Astrocyte of the hippocampus (primary cell): ENCODE data around the gene NTM.
A peak's percentile ranks its signal among the peaks of the same experiment; 100 is the strongest.

Source experiments
- DNase-seq: peaks from one replicate; pipeline ENCODE4 v3.0.0; 2011; ENCODE audit warnings: low read depth, low spot score

The NTM gene

DNA sequence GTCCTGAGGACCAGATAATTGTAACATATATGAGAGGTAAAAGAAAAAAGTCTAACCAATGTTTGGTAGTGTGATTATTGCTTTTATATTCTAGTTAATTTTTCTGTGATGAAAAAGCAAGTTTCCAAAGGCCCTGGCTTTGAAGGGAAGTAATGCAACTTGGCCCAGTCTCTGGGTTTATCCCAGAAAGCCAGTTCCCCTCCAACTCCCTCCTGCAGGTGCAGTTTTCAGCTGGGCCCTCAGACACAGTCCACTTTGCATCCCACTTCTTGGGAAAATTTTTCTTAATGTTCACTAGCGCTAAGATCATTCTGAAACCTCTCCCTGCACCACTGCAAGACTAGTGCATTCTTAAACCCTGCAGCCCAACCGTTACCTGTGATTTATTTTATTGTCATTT lies 586.8 kb downstream of the NTM start:
- no peak for DNase-seq

GRCh38 chr11:131957875-131958274 lies 587.5 kb downstream of the NTM start:
- no peak for DNase-seq

DNA sequence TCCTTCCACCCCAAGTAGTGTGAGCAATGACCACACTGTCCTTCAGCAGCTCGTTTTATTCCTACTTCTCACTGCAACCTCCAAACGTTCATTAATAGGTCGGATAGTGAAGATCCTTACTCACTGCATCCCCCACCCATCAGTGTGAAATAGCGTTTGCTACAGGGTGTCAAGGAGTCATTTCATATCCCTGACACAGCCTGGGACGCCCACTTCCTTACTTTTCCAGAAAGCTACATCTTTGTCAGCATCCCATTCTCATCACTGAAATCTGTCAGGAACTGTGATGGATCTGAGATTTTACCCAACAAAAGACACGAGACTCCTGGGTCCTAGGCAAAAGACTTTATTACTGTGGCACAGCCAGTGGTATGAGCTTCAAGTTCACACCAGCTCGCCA lies 592.4 kb downstream of the NTM start:
- no peak for DNase-seq

GRCh38 chr11:131964698-131965483 lies 594.5 kb downstream of the NTM start:
- DNase-seq: no peak

- DNase-seq: no peak
Measured at GRCh38 chr11:131965504-131965903, 595.1 kb downstream of the NTM start.

GRCh38 chr11:131966667-131967066 lies 596.3 kb downstream of the NTM start:
- no peak for DNase-seq

DNA sequence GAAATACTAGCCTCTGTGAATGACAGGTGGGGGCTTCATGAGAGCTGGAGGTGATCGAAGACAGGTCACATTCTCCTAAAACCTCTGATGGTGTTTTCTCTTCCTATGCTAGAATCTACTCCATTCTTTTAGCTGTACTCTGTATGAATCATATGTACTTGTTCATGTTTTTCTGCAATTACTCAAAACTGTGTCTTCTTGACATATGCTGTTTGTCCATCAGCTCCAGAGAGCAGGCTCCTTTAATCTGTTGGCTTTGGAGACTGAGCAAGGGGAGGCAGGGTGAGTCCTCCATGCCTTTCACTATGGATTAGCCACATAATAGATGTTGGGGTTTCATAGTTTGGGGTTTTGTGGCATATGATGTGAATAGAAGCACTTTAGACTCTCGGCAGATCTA lies 598.8 kb downstream of the NTM start:
- DNase-seq: no peak

- DNase-seq: no peak
Measured at GRCh38 chr11:131973061-131973460, 602.6 kb downstream of the NTM start.

- DNase-seq: no peak
Measured at GRCh38 chr11:131975619-131976018, 605.2 kb downstream of the NTM start.

DNA sequence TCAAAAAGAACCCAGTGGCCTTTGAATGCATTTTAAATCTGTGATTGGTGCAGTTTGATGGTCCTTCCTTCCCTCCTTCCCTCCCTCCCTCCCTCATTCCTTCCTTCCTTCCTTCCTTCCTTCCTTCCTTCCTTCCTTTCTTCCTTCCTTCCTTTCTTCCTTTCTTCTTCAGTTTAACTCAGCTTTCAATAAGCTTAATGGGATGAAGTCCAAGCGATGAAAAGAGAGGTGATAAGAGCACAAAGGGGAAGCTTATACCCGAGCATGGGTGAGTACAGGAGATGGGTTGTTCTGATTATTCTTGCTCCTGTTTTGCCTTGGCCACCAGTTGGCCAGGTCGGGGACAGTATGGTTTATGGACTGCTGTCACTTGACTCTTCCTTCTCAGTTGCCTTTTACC lies 605.6 kb downstream of the NTM start:
- DNase-seq: no peak

GRCh38 chr11:131977231-131977630 lies 606.8 kb downstream of the NTM start:
- peak; percentile 64 for DNase-seq

DNA sequence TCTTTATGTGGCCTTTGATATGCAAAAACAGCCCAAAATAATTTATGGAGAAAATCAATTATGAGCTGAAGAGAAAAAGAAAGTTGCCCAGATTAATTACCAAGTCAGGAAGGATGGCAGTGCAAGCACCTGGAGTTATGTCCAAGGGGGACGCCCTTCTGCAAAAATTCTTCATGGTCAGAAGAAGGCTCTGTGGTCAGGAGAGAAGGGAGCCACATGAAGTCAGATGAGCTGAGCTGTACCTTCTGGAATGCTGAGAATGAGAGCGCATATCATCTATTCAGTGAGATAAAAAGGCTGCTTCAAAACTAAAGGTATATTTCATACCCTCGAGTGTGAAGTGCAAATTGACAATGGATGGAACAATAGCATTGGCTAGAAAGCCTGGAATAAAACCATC lies 607.4 kb downstream of the NTM start:
- DNase-seq: peak; percentile 79

DNA sequence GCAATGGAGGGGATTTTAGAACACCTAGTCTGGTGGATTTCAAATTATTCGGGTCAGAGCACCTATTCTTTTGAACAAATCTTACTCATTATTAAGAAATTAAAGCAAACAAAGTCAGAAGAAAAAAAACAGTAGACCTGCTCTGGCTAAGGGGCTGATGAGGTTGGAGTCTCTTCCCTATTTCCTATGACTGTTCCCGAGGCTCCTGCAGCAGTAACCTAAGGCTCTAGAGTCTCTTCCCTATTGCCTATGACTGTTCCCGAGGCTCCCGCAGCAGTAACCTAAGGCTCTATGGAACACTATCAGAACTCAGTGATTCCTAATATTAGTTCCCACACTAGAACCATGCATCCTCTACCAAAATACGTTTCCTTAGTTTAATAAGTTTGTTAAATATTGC lies 607.9 kb downstream of the NTM start:
- DNase-seq: peak; percentile 29

DNA sequence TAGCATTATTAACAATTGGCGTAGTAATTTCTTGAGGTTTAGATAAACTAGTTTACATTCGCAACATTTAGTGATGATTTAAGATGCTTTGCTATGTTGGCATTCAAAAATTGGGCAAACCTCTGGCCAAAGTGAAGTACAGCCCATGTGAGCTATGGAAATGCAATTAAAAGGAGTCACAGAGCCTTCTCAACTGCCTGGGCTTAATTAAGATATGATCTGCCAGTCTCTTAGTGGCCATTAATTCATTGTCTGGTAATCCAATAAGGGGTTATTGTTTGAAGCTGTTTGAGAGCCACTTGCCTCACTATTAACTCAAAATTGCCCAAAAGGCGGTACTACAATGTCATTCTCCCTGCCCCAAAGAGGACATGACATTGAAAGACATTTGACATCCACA lies 608.9 kb downstream of the NTM start:
- no peak for DNase-seq

GRCh38 chr11:131980199-131980598 lies 609.8 kb downstream of the NTM start:
- no peak for DNase-seq

DNA sequence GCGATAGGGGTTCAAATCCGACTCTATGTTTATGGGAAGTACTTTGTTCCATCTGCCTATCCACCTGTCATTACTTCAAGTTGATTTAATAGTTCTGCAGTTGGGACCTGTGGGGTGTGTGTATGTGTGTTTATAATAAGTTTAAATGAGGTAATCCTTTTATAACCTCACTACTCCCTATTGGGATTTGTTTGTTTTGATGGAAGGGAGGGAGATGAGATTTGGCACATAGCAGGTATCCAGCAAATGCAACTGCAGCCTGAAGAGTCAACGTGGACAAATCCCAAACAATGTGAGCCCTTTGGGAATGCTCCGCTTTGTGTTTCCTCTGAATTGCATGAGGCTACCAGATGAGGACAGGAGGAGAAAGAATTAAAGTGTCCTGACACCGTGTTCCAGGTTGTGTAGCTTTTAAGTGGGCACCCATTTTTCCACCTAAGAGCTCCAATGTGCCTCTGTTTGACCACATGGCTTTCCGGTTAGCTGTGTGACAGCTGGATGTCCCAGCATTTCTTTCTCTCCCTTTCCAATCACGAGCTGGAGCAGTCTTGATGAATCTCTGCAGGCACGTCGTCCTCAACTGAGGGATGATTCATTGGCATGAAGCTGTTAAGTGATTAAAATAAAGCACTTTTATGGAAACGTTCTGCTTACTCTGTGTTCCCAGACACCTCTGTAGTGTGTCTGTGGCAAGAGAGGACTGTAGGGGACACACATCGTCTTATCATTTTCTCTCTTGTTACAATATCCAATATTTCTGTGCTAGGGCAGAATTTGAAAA lies 610.7 kb downstream of the NTM start:
- peak; percentile 35 for DNase-seq

DNA sequence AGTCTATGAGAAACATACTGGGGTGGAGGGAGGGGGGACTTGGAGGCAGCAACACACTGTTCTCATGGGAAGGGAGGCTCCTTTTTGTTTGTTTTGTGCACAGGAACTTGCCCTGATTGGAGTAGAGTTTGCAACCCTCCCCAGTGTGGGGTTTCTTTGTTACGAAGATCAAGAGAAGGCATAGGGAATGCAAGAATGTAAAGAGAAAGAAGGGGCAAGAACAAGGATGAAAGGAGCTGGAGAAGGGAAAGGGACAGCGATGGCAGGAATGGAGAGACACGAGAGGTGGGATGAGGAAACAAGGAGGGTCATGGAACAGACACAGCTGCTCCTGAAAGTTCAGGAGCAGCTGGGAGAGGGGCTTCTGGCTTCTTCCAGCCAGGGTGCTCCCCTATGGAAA lies 611.7 kb downstream of the NTM start:
- DNase-seq: no peak

DNA sequence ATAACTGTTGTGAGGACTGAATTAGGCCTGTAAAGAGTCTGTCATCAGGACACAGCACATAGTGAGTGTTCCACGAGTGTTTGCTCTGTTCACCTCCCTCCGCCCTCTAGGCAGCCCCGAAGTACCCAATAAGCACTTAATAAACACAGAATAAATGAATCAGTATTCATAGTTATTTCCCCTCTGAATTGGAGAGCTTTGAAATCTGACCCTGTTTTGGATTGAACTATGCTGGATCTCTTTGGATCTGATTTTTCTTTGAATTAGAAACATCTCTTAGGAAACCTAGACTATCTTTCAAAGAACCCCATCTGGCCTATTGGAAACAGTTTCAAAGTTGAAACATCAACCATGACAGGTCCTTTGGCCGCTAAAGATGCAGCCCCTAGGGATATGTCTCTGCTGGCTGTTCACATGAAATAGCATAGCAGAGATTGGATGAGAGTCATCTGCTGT lies 615.5 kb downstream of the NTM start:
- DNase-seq: no peak

DNA sequence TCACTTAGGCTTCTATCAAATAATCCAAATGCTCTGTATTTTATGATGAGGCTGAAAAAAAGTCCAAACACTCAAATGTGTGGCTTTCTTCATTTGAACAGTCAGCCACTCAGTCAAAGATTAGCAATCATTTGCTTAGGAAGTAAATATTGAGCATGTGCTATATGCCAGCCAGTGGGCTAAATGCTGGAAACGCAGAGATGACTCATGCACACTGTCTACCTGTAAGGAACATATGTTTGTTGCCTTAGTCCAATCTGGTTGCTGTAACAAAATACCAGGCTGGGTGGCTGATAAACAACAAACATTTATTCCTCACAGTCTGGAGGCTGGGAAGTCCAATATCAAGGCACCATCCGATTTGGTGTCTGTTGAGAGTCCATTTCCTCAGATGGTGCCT lies 617.3 kb downstream of the NTM start:
- no peak for DNase-seq

DNA sequence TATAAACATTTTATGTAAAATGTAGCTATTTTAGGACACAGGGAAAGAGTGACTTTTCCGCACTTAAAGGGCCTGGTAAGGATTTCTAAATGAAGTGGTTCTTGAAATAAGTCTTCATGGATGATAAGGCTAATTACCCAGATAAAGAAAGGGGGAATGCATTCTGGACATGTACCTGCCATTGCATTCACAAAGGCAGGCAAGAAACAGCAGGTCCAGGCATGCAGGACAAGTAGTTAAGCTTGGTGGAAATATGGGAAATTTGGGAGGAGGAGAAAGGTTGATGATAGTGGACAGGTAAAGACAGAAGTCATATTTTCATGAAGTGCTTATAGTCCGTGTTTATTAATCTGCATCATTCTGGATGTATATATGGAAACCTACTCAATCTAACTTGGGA lies 621.2 kb downstream of the NTM start:
- DNase-seq: no peak

GRCh38 chr11:131993246-131993645 lies 622.8 kb downstream of the NTM start:
- no peak for DNase-seq

DNA sequence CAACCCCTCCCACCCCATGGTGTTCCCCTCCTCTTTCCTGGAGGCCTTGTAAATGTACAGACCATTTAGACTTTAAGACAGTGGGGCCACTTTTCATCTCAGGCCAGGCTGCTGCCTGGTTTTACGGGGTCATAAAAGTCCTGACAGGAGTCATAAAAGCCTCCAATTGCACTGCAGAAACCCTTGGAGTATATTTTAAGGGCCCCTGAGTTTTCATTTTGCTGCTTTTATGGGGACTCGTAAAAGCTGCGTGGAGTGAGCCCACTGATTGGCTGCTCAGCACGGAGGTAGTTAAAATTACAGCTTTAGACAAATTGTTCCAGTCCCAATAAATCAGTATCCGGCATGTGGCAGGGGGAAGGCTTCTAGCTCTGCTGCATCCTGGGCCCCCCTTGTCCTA lies 627.6 kb downstream of the NTM start:
- no peak for DNase-seq

- peak; percentile 24 for DNase-seq
Measured at GRCh38 chr11:131999084-131999483, 628.7 kb downstream of the NTM start.
